Measurements from ENCODE around the gene TRABD2A.

GRCh38 chr2:84905181-84906107 is 24.6 kb upstream of the TRABD2A start, which contains the start of gene TMSB10:
- no peak for TF ChIP-seq CTCF (optimal IDR thresholded peaks at IDR 0.05 in 1 of 3, IDR thresholded peaks at IDR 0.05 in 1 of 3, conservative IDR thresholded peaks at IDR 0.05 in 1 of 3; ENCODE audit: extremely low read depth in 1 of 3, insufficient read depth in 2 of 3, low read length in 3 of 3)
- no peak for TF ChIP-seq EZH2 (IDR thresholded peaks at IDR 0.05; ENCODE audit: low read length)

Measured in keratinocyte (primary cell).